HFFc6 (cell line): ENCODE measurements around the gene CLDN5. TPM values are rescaled to one million over a fixed set of nuclear protein-coding genes. Genes with fewer than 3 reads are reported as not detected.

Experiments used
- DNase-seq: peaks from one replicate; pipeline ENCODE4 v3.0.0-alpha.2; 2018
- H3K27ac Mint-ChIP-seq: 2 replicates; pipeline ENCODE4 v1.8.0; 2020; ENCODE audit warnings: mild to moderate bottlenecking, mixed read lengths
- H3K27me3 Mint-ChIP-seq: 2 replicates; pipeline ENCODE4 v1.8.0; 2021; ENCODE audit warnings: mild to moderate bottlenecking, moderate library complexity, mixed read lengths; ENCODE audit not compliant: insufficient read depth
- H3K36me3 Mint-ChIP-seq: 2 replicates; pipeline ENCODE4 v1.8.0; 2021; ENCODE audit warnings: low read depth, mixed read lengths
- H3K4me1 Mint-ChIP-seq: 2 replicates; pipeline ENCODE4 v1.8.0; 2020; ENCODE audit warnings: low read depth, mixed read lengths
- H3K4me3 Mint-ChIP-seq: 2 replicates; pipeline ENCODE4 v1.8.0; 2020; ENCODE audit warnings: mild to moderate bottlenecking, moderate library complexity, mixed read lengths
- H3K9me3 Mint-ChIP-seq: 2 replicates; pipeline ENCODE4 v1.8.0; 2020; ENCODE audit warnings: mild to moderate bottlenecking, mixed read lengths
- total RNA-seq, 6 experiments: library from RNA; stranded (reverse); fragmentation: NEBNext Ultra II Directional; extraction: Animal tissue kit (Norgen Biotek cat#: 25700); gene quantifications; 2 replicates in 1 of 6; 3 replicates in 5 of 6; pipeline ENCODE4 v1.2.3, GENCODE V29; 2021
- TF ChIP-seq, protein P1 (sequence below): fragments of 200-600 bp; sonication (generic); IDR thresholded peaks from 2 replicates; pipeline ENCODE4 v1.5.0; 2021; ENCODE audit warnings: antibody characterized with exemption, mild to moderate bottlenecking

The CLDN5 gene
- total RNA-seq, 6 experiments from 2014 or later, result 0.16 TPM; not detected in 5

- TF ChIP-seq, protein P1, sequence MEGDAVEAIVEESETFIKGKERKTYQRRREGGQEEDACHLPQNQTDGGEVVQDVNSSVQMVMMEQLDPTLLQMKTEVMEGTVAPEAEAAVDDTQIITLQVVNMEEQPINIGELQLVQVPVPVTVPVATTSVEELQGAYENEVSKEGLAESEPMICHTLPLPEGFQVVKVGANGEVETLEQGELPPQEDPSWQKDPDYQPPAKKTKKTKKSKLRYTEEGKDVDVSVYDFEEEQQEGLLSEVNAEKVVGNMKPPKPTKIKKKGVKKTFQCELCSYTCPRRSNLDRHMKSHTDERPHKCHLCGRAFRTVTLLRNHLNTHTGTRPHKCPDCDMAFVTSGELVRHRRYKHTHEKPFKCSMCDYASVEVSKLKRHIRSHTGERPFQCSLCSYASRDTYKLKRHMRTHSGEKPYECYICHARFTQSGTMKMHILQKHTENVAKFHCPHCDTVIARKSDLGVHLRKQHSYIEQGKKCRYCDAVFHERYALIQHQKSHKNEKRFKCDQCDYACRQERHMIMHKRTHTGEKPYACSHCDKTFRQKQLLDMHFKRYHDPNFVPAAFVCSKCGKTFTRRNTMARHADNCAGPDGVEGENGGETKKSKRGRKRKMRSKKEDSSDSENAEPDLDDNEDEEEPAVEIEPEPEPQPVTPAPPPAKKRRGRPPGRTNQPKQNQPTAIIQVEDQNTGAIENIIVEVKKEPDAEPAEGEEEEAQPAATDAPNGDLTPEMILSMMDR, result no peak
- H3K4me3 Mint-ChIP-seq, result no peak overlapping the region
- H3K4me1 Mint-ChIP-seq, result peaks cover 8% of the 10 kb centered on the region
- no peaks in the 10 kb centered on the region; the same call in 1 of the 2 replicates for H3K27me3 Mint-ChIP-seq
- no peaks in the 10 kb centered on the region for H3K9me3 Mint-ChIP-seq
- H3K27ac Mint-ChIP-seq, result no peak overlapping the region
- DNase-seq, result no peak
- no peaks in the 10 kb centered on the region for H3K36me3 Mint-ChIP-seq
These were observed 22.2 kb downstream of the CLDN5 start for GRCh38 chr22:19501897-19502447.

DNA sequence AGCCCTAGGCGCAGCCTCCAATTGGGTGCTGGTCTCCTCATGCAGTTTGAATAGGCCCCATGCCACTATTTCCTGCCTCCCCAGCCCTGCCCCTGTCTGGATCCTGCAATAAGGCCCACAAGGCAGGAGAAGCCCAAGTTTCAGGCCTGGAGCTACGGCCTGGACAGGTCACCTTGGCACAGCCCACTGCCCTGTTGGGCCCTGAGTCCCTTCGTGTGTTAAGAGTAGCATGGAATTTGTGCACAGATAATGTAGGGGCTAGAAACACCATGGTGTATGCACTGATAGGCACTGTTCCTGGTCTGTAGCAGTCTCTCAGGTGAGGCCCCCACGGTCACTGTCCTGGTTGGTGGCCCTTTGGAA, 24.3 kb downstream of the CLDN5 start:
- Mint-ChIP-seq H3K9me3 (no peaks in the 10 kb centered on the region), H3K36me3 (peaks cover 4% of the 10 kb centered on the region), H3K4me1 (peaks cover 15% of the 10 kb centered on the region), H3K27me3 (no peaks in the 10 kb centered on the region; the same call in 1 of the 2 replicates), H3K27ac (no peak overlapping the region), H3K4me3 (no peak overlapping the region)
- TF ChIP-seq, protein P1, result no peak
- no peak for DNase-seq

GRCh38 chr22:19499236-19499879, 24.9 kb downstream of the CLDN5 start:
- Mint-ChIP-seq H3K27ac (no peak overlapping the region), H3K27me3 (no peaks in the 10 kb centered on the region; the same call in 1 of the 2 replicates), H3K9me3 (no peaks in the 10 kb centered on the region), H3K4me3 (no peak overlapping the region), H3K36me3 (peaks cover 4% of the 10 kb centered on the region), H3K4me1 (peaks cover 15% of the 10 kb centered on the region)
- TF ChIP-seq, protein P1, result no peak
- no peak for DNase-seq

DNA sequence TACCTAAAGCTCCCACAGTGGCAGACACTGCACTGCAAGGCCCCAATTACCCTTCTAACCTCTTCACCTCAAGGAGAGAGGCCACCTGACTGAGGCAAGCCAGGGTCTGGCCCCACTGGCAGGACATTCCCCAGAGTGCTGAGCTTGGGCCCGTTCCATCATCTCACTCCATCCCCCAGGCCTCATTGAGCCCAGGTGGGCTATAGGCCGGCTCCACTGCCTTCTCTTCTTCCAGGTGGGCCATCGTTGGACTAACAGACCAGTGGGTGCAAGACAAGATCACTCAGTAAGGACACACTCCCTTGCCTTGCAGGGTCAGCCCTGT, 25.4 kb downstream of the CLDN5 start:
- H3K4me3 Mint-ChIP-seq, result no peak overlapping the region
- H3K9me3 Mint-ChIP-seq, result no peaks in the 10 kb centered on the region
- no peak overlapping the region for H3K27ac Mint-ChIP-seq
- peaks cover 15% of the 10 kb centered on the region for H3K4me1 Mint-ChIP-seq
- DNase-seq, result no peak
- no peaks in the 10 kb centered on the region; the same call in 1 of the 2 replicates for H3K27me3 Mint-ChIP-seq
- peaks cover 4% of the 10 kb centered on the region for H3K36me3 Mint-ChIP-seq
- TF ChIP-seq, protein P1, result no peak

- Mint-ChIP-seq H3K4me3 (no peak overlapping the region), H3K9me3 (no peaks in the 10 kb centered on the region), H3K4me1 (peaks cover 15% of the 10 kb centered on the region), H3K36me3 (peaks cover 4% of the 10 kb centered on the region), H3K27me3 (no peaks in the 10 kb centered on the region; the same call in 1 of the 2 replicates), H3K27ac (no peak overlapping the region)
- TF ChIP-seq, protein P1, result no peak
- DNase-seq, result no peak
These were observed 25.9 kb downstream of the CLDN5 start for GRCh38 chr22:19498154-19498865.
